IPS DF 4.7 (cell line): ENCODE data around the gene SLX4IP.

ENCODE experiments used
- DNase-seq: peaks from one replicate; pipeline ENCODE4 v3.0.0-alpha.2; 2013; ENCODE audit warnings: low spot score; ENCODE audit errors: extremely low read depth

Gene SLX4IP

DNA sequence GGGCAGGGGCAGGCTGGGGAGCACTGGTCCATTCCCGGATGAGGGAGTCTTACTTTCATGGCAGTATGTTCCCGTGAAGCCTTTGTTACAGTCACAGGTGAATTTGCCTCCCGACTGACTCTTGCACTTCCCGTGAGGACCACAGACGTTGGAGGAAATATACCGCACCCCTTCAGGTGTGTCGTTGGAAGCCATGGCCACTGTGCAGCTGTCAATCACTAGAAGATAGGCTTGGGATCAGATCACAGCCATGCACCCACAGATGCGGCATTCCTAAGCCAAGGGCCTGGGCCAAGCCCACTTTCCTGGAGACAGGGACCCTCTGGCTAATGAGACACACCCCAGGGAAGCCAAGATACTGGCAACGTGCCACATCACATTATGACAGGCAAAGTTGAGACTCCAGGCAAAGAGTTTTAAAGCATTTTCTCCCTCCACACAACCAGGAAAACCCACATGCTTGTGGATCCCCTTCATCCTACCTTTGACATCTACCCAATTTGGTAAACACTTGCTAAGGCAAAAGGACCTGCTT is 211.8 kb downstream of the SLX4IP start:
- no peak for DNase-seq

GRCh38 chr20:10647471-10647870 is 212.4 kb downstream of the SLX4IP start:
- DNase-seq = no peak

GRCh38 chr20:10647909-10648308 is 212.8 kb downstream of the SLX4IP start:
- no peak for DNase-seq

- DNase-seq = no peak
Observed at GRCh38 chr20:10648651-10649050, 213.5 kb downstream of the SLX4IP start.

- DNase-seq = no peak
Observed at GRCh38 chr20:10649080-10649796, 214.1 kb downstream of the SLX4IP start.

DNA sequence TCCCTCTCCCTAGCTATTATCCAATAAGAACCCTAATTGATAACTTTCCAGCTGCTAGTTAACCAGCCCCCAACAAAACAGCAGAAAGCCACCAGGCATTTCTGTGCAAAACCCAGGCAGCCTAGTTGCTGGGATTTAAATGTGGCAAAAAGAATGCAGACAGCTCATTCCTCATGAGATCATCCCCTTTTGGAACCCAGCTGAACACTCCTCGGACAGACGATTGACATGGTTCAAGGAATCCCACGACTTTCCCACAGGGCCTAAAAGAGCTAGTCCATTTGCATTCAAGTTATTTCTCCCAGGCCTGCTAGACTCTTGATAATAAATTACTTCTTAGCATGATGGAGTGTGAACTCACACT is 214.7 kb downstream of the SLX4IP start:
- no peak for DNase-seq

GRCh38 chr20:10651227-10651990 is 216.3 kb downstream of the SLX4IP start:
- no peak for DNase-seq

DNA sequence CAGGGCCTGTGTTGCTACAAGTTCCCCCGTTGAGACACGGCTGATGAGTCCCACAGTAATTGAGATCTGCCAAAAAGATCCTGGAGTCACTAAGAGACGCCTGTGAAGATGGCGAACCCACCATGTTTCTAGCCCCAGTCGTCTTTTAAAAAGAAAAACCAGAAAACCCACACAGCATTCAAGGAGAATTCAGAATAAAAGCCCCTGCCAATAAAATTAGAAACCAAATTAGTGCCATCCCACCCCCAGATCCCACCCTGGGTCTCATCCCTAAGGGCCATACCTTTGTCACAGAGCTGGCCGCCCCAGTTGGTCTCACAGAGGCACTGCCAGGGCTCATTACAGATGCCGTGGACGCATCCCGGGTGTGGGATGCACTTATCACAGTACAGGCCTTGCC is 217.1 kb downstream of the SLX4IP start:
- DNase-seq = no peak

DNA sequence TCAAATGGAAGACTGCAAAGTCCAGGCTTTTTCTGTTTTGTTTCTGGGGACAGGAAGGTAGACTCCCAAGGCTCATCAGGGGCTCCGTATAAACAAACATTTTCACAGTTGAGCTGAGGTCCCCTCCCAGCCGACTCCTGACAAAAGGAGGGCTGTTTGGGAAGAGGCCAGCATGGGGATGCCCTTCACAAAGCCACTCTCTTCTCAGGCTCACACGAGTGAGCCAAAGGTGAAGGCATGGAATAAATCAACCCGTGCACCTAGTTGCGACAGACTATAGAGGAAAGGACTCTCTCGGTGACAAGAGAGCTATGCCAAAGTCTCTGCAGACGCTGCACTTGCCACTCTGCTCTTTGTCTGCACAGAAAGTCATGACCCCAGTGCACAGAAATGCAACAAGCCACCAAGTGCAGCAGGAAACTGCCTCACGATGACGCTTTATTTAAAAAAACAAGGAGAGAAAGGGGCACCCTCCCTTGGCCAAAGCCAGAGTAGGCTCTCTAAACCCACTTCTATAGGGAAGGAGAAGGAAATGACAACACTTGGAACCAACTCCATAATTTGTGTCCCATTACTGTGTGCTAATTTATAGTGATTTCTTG is 217.7 kb downstream of the SLX4IP start:
- DNase-seq = no peak

DNA sequence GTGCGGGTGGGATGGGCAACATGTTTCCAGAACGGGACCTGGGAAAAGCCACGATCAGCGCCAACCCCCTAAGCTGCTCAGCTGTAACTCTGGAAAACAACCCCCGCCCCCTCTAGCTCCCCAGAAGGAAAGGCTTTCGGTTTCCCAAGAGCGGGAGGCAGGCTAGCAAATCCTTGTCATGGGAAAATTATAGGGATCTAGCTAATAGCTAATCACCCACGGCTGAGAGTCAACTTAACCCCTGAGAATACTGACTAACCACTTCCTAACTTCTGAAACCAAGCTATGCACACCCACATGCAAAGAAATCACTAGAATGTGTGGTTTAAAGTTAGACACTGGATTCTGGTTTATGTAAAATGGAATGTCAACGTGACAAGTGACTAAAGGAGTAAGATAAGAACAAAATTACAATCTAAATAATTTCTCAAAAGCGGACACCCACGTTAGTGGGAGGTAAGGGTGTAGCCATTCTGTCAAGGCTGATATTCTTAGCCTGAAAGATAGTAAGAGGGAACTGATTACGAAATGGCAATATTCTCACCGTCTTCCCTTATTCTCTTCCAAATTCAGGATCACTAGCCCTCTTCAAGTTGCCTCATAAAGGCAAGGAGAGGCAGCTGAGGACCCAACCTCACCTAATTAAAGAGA is 218.6 kb downstream of the SLX4IP start:
- no peak for DNase-seq

DNA sequence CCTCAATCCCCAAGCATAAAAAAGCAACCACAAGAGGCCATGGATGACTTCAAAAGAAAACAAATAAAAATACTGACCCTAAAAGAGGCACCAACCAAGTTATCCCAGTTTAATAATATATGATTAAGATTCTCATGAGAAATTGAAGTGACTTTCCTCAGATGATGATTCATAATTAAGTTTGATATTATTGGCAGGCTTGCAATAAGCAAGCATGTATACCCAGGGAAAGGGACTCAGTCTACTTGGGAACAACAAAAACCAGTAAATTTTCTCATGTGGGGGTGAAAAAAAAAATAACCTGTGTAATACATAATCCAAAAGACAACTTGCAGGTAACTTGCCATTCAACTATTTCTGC is 219.1 kb downstream of the SLX4IP start:
- DNase-seq = no peak

DNA sequence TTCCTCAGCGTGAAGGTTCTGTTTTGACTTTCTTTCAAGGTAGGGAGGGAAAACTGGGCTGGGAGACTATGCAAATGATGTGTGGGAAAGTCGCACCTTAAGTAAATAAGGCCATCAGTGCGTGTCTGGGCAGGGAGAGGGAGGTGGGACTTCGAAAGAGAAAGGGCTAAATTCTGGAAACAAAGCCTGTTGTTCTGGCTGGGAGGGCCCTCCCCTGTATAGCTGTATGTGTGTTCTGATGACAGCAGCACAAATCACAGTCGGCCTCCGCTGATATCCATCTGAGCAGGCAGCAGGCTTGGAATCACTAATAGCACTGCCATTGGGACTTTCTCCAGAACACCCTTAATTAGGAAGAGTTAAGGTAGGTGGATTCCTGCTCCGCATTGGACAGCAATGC is 219.5 kb downstream of the SLX4IP start:
- DNase-seq = no peak

DNA sequence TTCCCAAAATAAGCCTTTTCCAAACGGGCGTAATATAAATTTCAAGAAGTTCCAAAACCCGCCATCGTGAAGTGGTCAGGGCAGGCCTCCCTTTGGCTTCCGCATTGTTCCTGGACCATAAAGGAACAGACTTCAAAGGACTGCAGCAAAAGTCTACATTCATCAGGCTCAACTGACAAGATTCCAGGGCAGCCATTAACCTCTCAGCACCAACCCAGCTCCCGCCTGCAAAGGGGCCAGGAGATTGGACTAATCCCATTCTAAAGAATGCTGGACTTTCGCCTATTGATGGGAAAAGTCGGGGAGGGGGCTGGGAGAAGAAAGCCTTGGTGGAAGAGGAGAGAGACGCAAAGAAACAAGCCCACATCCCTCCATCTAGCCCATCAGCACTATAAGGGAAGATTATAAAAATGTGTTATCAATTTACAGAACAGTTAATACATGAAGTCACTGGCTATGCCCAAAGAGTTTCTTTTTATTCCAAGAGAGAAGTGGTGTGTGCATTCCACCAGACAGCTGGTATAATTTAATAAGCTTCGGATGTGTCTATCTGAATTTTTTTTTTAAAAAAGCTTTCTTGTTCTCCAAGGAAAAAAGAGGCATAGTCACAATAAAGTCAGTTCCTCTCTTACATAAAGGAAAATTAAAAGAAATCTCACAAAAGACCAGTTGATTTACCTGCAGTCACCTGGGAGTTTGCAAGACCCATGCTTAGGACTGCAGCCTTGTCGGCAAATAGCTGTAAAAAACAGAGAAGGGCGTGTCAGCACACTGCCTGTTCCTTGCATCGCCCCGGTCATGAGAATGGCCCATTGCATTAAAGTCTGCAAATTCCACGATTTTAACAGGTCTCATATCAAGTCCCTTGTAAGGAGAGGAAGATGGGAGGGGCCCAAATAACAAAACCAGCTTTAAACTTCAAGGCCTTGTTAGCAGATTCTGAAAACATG is 220.9 kb downstream of the SLX4IP start:
- DNase-seq = no peak

DNA sequence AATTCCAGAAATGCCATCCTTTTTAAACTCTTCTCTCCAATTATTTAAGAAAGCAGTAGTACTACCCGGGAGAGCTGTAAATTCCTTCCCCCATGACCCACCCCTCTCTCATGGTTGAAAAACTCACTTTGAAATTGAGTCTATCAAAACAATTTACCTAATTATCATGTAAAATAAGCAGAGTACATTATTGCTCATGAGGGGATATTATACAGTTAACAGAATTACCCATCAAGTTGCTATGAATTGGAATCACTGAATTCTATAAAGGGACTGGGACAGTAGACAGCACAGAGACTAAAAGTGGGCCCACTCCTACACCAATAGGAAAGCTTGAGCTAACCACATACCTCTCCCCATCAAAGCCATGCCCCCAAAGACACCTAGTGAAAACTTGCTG is 222.3 kb downstream of the SLX4IP start:
- DNase-seq = no peak

DNA sequence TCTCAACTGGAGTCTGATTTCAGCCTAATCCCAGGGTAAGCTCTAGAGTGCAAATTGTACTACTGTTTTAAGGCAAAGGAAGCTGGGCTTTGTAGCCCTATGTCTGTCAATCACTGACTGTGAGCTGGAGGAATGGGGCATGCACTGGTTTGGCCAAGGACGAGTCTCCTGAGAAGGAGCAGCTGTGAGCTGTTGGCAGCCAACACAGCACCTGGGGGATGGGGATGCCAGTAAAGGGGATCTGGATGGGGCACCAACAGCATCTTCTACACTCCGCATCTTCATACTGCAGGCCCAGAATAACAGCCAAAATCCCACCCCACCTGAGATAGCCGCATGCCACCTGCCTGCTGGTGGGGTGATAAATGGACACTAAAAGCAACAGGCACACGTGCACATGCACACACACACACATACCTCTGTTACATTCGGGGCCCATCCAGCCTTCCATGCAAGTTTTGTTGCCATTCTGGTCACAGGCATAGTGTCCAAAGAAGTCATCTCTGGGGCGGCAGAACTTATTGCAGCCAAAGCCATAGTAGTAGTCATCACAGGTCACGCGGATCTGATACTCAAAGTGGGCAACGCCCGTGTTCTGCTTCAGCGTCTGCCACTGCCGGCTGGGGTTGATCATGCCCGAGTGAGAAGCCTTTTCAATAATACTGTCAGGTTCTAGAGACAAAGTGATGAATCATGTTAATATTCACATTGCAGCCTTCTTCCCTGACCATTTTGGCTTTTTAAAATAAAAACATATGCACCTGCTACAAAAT is 223.1 kb downstream of the SLX4IP start:
- DNase-seq = no peak

DNA sequence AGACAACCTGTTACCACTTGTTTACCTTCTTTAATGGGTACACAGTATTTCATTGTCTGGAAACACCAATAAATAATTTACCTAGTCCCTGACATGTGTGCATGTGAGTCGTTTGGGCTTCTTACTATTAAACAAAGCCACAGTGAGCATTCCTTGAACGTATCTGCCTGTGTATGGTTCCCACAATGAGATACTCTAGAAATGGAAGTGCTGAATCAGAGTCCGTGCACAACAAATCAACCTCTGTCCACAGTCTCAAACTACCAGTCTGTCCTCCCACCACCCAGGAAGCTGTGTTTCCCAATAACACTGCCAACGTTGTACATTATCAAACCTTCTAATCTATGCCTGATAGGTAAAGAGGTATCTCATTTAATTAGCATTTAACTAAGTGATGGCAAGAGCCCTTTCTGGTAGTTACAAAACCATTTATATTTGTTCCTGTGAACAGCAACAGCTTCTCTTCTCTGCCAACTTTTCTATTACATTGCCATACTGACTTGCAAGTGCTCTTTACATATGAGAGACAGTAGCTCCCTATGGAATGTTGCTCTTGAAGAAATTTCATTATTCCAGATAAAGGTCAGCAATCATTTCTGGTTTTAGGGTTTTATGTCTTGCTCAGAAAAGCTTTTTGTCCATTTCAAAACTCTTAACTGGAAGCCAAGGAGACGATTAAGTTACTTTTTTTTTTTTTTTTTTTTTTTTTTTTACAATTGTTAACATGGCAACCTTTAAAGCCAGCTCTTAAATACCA is 223.9 kb downstream of the SLX4IP start:
- no peak for DNase-seq

GRCh38 chr20:10659651-10660601 is 224.8 kb downstream of the SLX4IP start:
- DNase-seq = no peak

- no peak for DNase-seq
Observed at GRCh38 chr20:10660661-10661060, 225.6 kb downstream of the SLX4IP start.
